ENCODE measurements around the gene IL1RL2.

GRCh38 chr2:102285368-102285767 lies 98.5 kb downstream of the IL1RL2 start:
- TF ChIP-seq, protein P1, sequence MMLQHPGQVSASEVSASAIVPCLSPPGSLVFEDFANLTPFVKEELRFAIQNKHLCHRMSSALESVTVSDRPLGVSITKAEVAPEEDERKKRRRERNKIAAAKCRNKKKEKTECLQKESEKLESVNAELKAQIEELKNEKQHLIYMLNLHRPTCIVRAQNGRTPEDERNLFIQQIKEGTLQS (IDR thresholded peaks at IDR 0.05): no peak
- no peak for TF ChIP-seq CTCF (IDR thresholded peaks at IDR 0.05; ENCODE audit: low read depth, low read length, missing input control)
- TF ChIP-seq, protein P2, sequence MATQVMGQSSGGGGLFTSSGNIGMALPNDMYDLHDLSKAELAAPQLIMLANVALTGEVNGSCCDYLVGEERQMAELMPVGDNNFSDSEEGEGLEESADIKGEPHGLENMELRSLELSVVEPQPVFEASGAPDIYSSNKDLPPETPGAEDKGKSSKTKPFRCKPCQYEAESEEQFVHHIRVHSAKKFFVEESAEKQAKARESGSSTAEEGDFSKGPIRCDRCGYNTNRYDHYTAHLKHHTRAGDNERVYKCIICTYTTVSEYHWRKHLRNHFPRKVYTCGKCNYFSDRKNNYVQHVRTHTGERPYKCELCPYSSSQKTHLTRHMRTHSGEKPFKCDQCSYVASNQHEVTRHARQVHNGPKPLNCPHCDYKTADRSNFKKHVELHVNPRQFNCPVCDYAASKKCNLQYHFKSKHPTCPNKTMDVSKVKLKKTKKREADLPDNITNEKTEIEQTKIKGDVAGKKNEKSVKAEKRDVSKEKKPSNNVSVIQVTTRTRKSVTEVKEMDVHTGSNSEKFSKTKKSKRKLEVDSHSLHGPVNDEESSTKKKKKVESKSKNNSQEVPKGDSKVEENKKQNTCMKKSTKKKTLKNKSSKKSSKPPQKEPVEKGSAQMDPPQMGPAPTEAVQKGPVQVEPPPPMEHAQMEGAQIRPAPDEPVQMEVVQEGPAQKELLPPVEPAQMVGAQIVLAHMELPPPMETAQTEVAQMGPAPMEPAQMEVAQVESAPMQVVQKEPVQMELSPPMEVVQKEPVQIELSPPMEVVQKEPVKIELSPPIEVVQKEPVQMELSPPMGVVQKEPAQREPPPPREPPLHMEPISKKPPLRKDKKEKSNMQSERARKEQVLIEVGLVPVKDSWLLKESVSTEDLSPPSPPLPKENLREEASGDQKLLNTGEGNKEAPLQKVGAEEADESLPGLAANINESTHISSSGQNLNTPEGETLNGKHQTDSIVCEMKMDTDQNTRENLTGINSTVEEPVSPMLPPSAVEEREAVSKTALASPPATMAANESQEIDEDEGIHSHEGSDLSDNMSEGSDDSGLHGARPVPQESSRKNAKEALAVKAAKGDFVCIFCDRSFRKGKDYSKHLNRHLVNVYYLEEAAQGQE (IDR thresholded peaks at IDR 0.05): no peak
- TF ChIP-seq, protein P3, sequence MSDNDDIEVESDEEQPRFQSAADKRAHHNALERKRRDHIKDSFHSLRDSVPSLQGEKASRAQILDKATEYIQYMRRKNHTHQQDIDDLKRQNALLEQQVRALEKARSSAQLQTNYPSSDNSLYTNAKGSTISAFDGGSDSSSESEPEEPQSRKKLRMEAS (IDR thresholded peaks at IDR 0.05): no peak
- TF ChIP-seq RXRA (IDR thresholded peaks at IDR 0.05): no peak
